Measurements from ENCODE around the gene RCSD1. TPM values are rescaled to one million over a fixed set of nuclear protein-coding genes. Genes with fewer than 3 reads are reported as not detected.

RCSD1 gene
- total RNA-seq, 2 donors from 2014 or later = 14.1 to 15.2 TPM

GRCh38 chr1:167746988-167747655 lies 117.1 kb downstream of the RCSD1 start:
- DNase-seq (ENCODE audit: low spot score) = no peak
- intact Hi-C loops (cut with DNase I) = no loop called here

DNA sequence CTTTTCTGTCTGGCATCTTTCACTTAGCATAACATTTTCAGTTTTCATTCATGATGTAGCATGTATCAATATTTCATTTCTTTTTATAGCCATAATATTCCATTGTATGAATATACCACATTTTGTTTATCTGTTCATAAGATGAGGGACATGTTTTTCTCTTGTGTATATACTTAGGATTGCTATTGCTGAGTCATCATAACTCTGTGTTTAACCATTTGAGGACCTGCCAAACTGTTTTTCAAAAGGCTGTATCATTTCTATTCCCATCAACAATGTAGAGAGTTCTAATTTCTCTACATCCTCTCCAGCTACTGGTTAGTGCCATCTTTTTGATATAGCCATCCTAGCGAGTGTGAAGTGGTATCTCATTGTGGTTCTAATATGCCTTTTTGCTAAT lies 118.0 kb downstream of the RCSD1 start:
- DNase-seq (ENCODE audit: low spot score) = no peak
- intact Hi-C loops (cut with DNase I) = no loop called here

DNA sequence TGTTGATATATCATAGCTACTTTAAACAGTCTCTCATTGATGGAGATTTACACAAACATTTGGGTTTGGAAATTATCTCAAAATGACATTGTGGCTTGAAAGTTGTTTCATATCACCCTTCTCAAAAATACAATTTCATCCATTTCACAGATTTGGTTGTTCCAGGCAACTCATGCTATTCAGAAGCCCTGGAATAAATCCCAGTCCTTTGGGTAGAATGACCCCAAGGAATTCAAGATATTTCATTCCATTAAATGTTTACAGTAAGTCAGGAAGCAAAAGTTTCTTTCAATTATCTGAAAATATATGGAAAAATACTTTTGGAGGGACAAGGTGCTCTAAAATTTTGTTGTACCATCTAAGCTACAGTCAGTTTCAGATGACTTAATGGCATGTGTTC lies 118.9 kb downstream of the RCSD1 start:
- intact Hi-C loops (cut with DNase I) = no loop called here

DNA sequence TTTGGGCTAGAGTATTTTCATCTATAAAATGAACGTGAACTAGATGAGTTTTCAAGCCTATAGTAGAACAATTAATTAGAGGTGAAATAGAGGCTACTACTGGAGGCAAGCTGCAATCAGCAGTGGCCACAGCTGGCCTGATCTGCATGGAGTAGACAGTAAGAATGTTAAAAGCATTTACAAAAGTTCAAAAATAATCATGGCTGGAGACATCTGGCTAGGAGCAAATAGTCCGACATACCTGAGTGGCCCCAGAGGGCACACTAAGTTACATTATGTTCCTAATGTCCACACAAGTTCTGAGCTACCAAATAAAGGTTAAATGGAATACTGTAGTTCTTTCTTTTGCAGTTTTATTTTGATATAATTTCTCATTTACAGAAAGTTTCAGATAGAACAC lies 119.7 kb downstream of the RCSD1 start:
- intact Hi-C loops (cut with DNase I) = no loop called here
- no peak for DNase-seq (ENCODE audit: low spot score)

More for the DNA sequence above, 118.9 kb downstream of the RCSD1 start:
- DNase-seq (ENCODE audit: low spot score) = no peak

GRCh38 chr1:167750641-167751040 lies 120.6 kb downstream of the RCSD1 start:
- intact Hi-C loops (cut with DNase I) = no loop called here
- no peak for DNase-seq (ENCODE audit: low spot score)

- DNase-seq (ENCODE audit: low spot score) = no peak
- intact Hi-C loops (cut with DNase I) = no loop called here
These were observed 121.6 kb downstream of the RCSD1 start for GRCh38 chr1:167751676-167752075.

GRCh38 chr1:167752219-167752985 lies 122.4 kb downstream of the RCSD1 start:
- no peak for DNase-seq (ENCODE audit: low spot score)
- intact Hi-C loops (cut with DNase I) = no loop called here

DNA sequence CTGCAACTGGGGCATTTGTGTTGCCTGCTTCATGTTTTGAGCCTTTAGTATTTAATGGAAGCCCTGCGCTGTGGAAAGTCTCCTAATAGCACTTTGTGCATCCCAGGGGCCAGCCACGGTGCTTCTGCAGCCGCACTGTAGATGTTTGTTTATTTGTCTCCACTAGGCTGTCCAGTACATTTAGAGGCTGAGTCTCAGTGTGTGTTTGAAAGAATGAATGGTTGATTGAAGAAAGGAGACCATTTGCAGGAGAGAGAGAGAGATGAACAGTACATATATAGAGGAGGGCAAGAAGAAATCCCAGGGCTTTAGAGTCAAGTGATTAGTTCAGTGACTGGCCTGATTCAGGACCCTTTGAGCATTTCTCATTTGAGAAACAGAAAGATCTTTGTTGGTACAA lies 125.6 kb downstream of the RCSD1 start:
- no peak for DNase-seq (ENCODE audit: low spot score)
- intact Hi-C loops (cut with DNase I) = no loop called here

Other genes starting within 250 kb of the RCSD1 start
- gene CD247, start 111.7 kb upstream of the RCSD1 start, total RNA-seq = 1 to 10 TPM; 1.3 to 2.0 TPM
- 100 to 1,000 TPM; 105 to 138 TPM for gene CREG1, start 76.5 kb upstream of the RCSD1 start, total RNA-seq
- gene MPZL1, start 91.8 kb downstream of the RCSD1 start, total RNA-seq = 100 to 1,000 TPM; 120 to 146 TPM